OCI-LY7 (cell line): ENCODE measurements around the gene COL8A2. TPM values are rescaled to one million over a fixed set of nuclear protein-coding genes. Genes with fewer than 3 reads are reported as not detected.

ENCODE experiments used
- BruUV-seq: library from RNA; stranded (reverse); fragments of 400-500 nt; replicated peaks from 2 replicates; lab custom pipeline; 2021; lab: Mats Ljungman, UMichigan
- CTCF ChIA-PET: fragments of 300-600 bp; sonication (Branson Sonifier 250); formaldehyde crosslinking; loops from one replicate; lab custom pipeline; 2022; ENCODE audit warnings: antibody characterized with exemption; ENCODE audit not compliant: unreplicated experiment; lab: Charles Lee
- POLR2A ChIA-PET: fragments of 300-600 bp; sonication (Branson Sonifier 250); formaldehyde crosslinking; loops from one replicate; lab custom pipeline; 2022; ENCODE audit warnings: antibody characterized with exemption; lab: Charles Lee
- DNase-seq: peaks from one replicate; pipeline ENCODE4 v3.0.0-alpha.2; 2015; ENCODE audit warnings: low spot score
- H2AFZ ChIP-seq: fragments of 200-600 bp; sonication (generic), shearing (Covaris generic); 2 replicates; pipeline ENCODE4 v1.6.1; 2014; ENCODE audit warnings: mild to moderate bottlenecking, antibody characterized with exemption, low read length, moderate library complexity
- H3K27ac ChIP-seq: fragments of 200-600 bp; sonication (generic); 2 replicates; pipeline ENCODE4 v1.5.1; 2014; ENCODE audit warnings: mixed run types, low read depth, mild to moderate bottlenecking, moderate library complexity, low read length, inconsistent platforms; ENCODE audit not compliant: poor library complexity, severe bottlenecking
- H3K36me3 ChIP-seq: fragments of 200-600 bp; sonication (generic); 2 replicates; pipeline ENCODE4 v1.6.1; 2014; ENCODE audit warnings: mild to moderate bottlenecking, antibody characterized with exemption, low read length, moderate library complexity, mixed read lengths; ENCODE audit not compliant: insufficient read depth
- H3K4me1 ChIP-seq: fragments of 200-600 bp; sonication (generic); 2 replicates; pipeline ENCODE4 v1.5.1; 2014; ENCODE audit warnings: mild to moderate bottlenecking, low read length; ENCODE audit not compliant: insufficient read depth, poor library complexity, severe bottlenecking
- H3K4me2 ChIP-seq: fragments of 200-600 bp; sonication (generic); 2 replicates; pipeline ENCODE4 v1.6.1; 2014; ENCODE audit warnings: mild to moderate bottlenecking, low read length
- H3K4me3 ChIP-seq: fragments of 200-600 bp; sonication (generic); 2 replicates; pipeline ENCODE4 v1.5.1; 2014; ENCODE audit warnings: mild to moderate bottlenecking, low read depth, low read length; ENCODE audit not compliant: poor library complexity, severe bottlenecking
- H3K79me2 ChIP-seq: fragments of 200-600 bp; sonication (generic); 2 replicates; pipeline ENCODE4 v1.6.1; 2016; ENCODE audit warnings: low read depth, mild to moderate bottlenecking, low read length, moderate library complexity, mixed read lengths; ENCODE audit not compliant: insufficient read depth
- H3K9me2 ChIP-seq: fragments of 200-600 bp; sonication (generic); 2 replicates; pipeline ENCODE4 v1.6.1; 2016; ENCODE audit warnings: mild to moderate bottlenecking, low read length, mixed read lengths; ENCODE audit not compliant: insufficient read depth
- H3K9me3 ChIP-seq: fragments of 200-600 bp; sonication (generic); 2 replicates; pipeline ENCODE4 v1.6.1; 2014; ENCODE audit warnings: mild to moderate bottlenecking, mixed run types, low read length, mixed read lengths
- H4K20me1 ChIP-seq: fragments of 200-600 bp; sonication (generic); 2 replicates; pipeline ENCODE4 v1.6.1; 2014; ENCODE audit warnings: mild to moderate bottlenecking, antibody characterized with exemption, low read length, moderate library complexity, mixed read lengths; ENCODE audit not compliant: insufficient read depth
- CTCF ChIP-seq: fragments of 200-600 bp; sonication (generic); conservative IDR thresholded peaks from 2 replicates; pipeline ENCODE4 v1.5.1; 2014; ENCODE audit warnings: mild to moderate bottlenecking, antibody characterized with exemption, low read length, moderate library complexity, mixed read lengths
- EZH2phosphoT487 ChIP-seq: fragments of 200-600 bp; sonication (generic); IDR thresholded peaks from 2 replicates; pipeline ENCODE4 v1.6.1; 2018; ENCODE audit warnings: low read depth, borderline replicate concordance, mild to moderate bottlenecking, mixed run types, antibody characterized with exemption, low read length, moderate library complexity, mixed read lengths
- intact Hi-C: fragments of 100-400 bp; cut with micrococcal nuclease; formaldehyde crosslinking; loops from one replicate; pipeline ENCODE4 v1.10.0; 2022; ENCODE audit not compliant: unreplicated experiment
- total RNA-seq, 2 experiments: library from RNA; depleted of rRNA in 1 of 2; stranded (reverse); fragments of >200 nt in 1 of 2; shearing (Covaris generic) in 1 of 2; gene quantifications; 2 replicates each; pipeline ENCODE4 v1.2.3, GENCODE V29; 2014 to 2022

The COL8A2 gene
- total RNA-seq, 2 experiments from 2014 or later, result not detected

GRCh38 chr1:36118447-36119204 is 6.4 kb downstream of the COL8A2 start:
- no TSS peak for BruUV-seq
- POLR2A ChIA-PET, result interaction anchor here (0.7 to 1.0 kb wide), 2 partner anchors 23 to 349 kb away, joined by 3 to 8 read pairs; no protein-coding TSS in a partner anchor
- TF ChIP-seq CTCF (no peak), EZH2phosphoT487 (no peak)

GRCh38 chr1:36116901-36117300 is 8.1 kb downstream of the COL8A2 start:
- TF ChIP-seq EZH2phosphoT487, result no peak
- TF ChIP-seq CTCF, result no peak

More at GRCh38 chr1:36118447-36119204, 6.4 kb downstream of the COL8A2 start:
- Histone ChIP-seq H3K27ac (no peak overlapping the region), H3K79me2 (no peaks in the 10 kb centered on the region), H4K20me1 (no peaks in the 10 kb centered on the region), H3K4me3 (no peak overlapping the region), H3K4me1 (peaks cover 9% of the 10 kb centered on the region), H3K36me3 (no peaks in the 10 kb centered on the region), H2AFZ (no peak overlapping the region), H3K4me2 (no peak overlapping the region), H3K9me2 (no peaks in the 10 kb centered on the region), H3K9me3 (no peaks in the 10 kb centered on the region)
- CTCF ChIA-PET, result no interaction called here
- intact Hi-C loops, result no loop called here
- DNase-seq, result no peak

GRCh38 chr1:36115931-36116330 is 9.1 kb downstream of the COL8A2 start:
- no peak for DNase-seq
- no peaks in the 10 kb centered on the region for H3K9me2 ChIP-seq
- no peak overlapping the region for H3K27ac ChIP-seq
- H3K79me2 ChIP-seq, result no peaks in the 10 kb centered on the region
- H4K20me1 ChIP-seq, result no peaks in the 10 kb centered on the region
- H3K4me3 ChIP-seq, result no peak overlapping the region
- TF ChIP-seq CTCF, result no peak
- TF ChIP-seq EZH2phosphoT487, result no peak
- ChIA-PET CTCF (no interaction called here), POLR2A (no interaction called here)
- no peaks in the 10 kb centered on the region for H3K4me1 ChIP-seq
- no peak overlapping the region for H2AFZ ChIP-seq
- H3K9me3 ChIP-seq, result no peaks in the 10 kb centered on the region
- no peaks in the 10 kb centered on the region for H3K36me3 ChIP-seq
- no TSS peak for BruUV-seq
- intact Hi-C loops, result no loop called here
- no peak overlapping the region for H3K4me2 ChIP-seq

More at GRCh38 chr1:36116901-36117300, 8.1 kb downstream of the COL8A2 start:
- intact Hi-C loops, result no loop called here
- ChIA-PET CTCF (no interaction called here), POLR2A (no interaction called here)
- Histone ChIP-seq H3K79me2 (no peaks in the 10 kb centered on the region), H3K4me1 (no peaks in the 10 kb centered on the region), H2AFZ (no peak overlapping the region), H3K36me3 (no peaks in the 10 kb centered on the region), H3K9me3 (no peaks in the 10 kb centered on the region), H3K9me2 (no peaks in the 10 kb centered on the region), H4K20me1 (no peaks in the 10 kb centered on the region), H3K27ac (no peak overlapping the region), H3K4me2 (no peak overlapping the region), H3K4me3 (no peak overlapping the region)
- BruUV-seq, result no TSS peak
- no peak for DNase-seq
